MM.1S (cell line): ENCODE results near the gene DNER.

Experiments used
- CTCF ChIP-seq: fragments of 300-600 bp; sonication (generic); IDR thresholded peaks from 2 replicates; pipeline ENCODE4 v1.5.1; 2016; ENCODE audit warnings: antibody characterized with exemption, low read length, mixed read lengths
- EZH2 ChIP-seq: fragments of 300-600 bp; sonication (generic); optimal IDR thresholded peaks from 2 replicates; pipeline ENCODE3; 2017; ENCODE audit warnings: low read depth, mild to moderate bottlenecking, antibody characterized with exemption, low read length, mixed read lengths
- EZH2phosphoT487 ChIP-seq: fragments of 300-600 bp; sonication (generic); IDR thresholded peaks from 2 replicates; pipeline ENCODE4 v1.6.1; 2018; ENCODE audit warnings: antibody characterized with exemption, low read length

- TF ChIP-seq CTCF, result no peak
- TF ChIP-seq EZH2, result no peak
- TF ChIP-seq EZH2phosphoT487, result no peak
Measured at GRCh38 chr2:229559986-229560385, 154.4 kb downstream of the DNER start.
